OCI-LY3 (cell line): ENCODE data around the gene ISCA1.

Experiments
- CTCF ChIP-seq: fragments of 200-600, 300-600 bp; sonication (generic); IDR thresholded peaks from 2 replicates; pipeline ENCODE4 v1.5.1; 2014; ENCODE audit warnings: antibody characterized with exemption, low read length, low read depth
- EZH2phosphoT487 ChIP-seq: fragments of 200-600 bp; shearing (Covaris generic); IDR thresholded peaks from 2 replicates; pipeline ENCODE4 v1.6.1; 2018; ENCODE audit warnings: antibody characterized with exemption, mixed run types, low read depth

GRCh38 chr9:86318187-86318586, 35.8 kb upstream of the ISCA1 start:
- TF ChIP-seq EZH2phosphoT487: no peak
- TF ChIP-seq CTCF: no peak
